HG02938 (cell line): ENCODE data around the gene ASB6.

ENCODE experiments used
- ATAC-seq: cut with Tn5 transposase; IDR thresholded peaks from one replicate; pipeline ENCODE4 v1.9.1; 2021; ENCODE audit warnings: mild to moderate bottlenecking, moderate library complexity; ENCODE audit not compliant: unreplicated experiment

ASB6 gene

GRCh38 chr9:129587487-129588262 lies 54.3 kb downstream of the ASB6 start:
- ATAC-seq: no peak

- no peak for ATAC-seq
Measured at GRCh38 chr9:129586685-129587084, 55.3 kb downstream of the ASB6 start.

- ATAC-seq: no peak
Measured at GRCh38 chr9:129586245-129586644, 55.7 kb downstream of the ASB6 start.

- ATAC-seq: no peak
Measured at GRCh38 chr9:129585352-129585751, 56.6 kb downstream of the ASB6 start.
